GM12874 (cell line): ENCODE results near the gene UAP1L1.

Experiments
- CTCF ChIP-seq: IDR thresholded peaks from 2 replicates; pipeline ENCODE4 v1.5.1; 2011; ENCODE audit warnings: low read depth, mild to moderate bottlenecking, control low read depth, low read length, moderate library complexity; ENCODE audit not compliant: insufficient read depth

Gene UAP1L1

GRCh38 chr9:137056739-137057415, 20.4 kb upstream of the UAP1L1 start:
- TF ChIP-seq CTCF: no peak

GRCh38 chr9:137057545-137057944, 19.8 kb upstream of the UAP1L1 start:
- TF ChIP-seq CTCF: no peak

- no peak for TF ChIP-seq CTCF
Measured at GRCh38 chr9:137058521-137059234, 18.6 kb upstream of the UAP1L1 start.

GRCh38 chr9:137062384-137062783, 14.9 kb upstream of the UAP1L1 start:
- TF ChIP-seq CTCF: no peak

GRCh38 chr9:137063311-137064026, 13.8 kb upstream of the UAP1L1 start:
- TF ChIP-seq CTCF: no peak

- peak; percentile 98 for TF ChIP-seq CTCF
Measured at GRCh38 chr9:137064027-137064879, 13.1 kb upstream of the UAP1L1 start.

- no peak for TF ChIP-seq CTCF
Measured at GRCh38 chr9:137064880-137065164, 12.5 kb upstream of the UAP1L1 start.
